ENCODE data around the gene VWF.

DNA sequence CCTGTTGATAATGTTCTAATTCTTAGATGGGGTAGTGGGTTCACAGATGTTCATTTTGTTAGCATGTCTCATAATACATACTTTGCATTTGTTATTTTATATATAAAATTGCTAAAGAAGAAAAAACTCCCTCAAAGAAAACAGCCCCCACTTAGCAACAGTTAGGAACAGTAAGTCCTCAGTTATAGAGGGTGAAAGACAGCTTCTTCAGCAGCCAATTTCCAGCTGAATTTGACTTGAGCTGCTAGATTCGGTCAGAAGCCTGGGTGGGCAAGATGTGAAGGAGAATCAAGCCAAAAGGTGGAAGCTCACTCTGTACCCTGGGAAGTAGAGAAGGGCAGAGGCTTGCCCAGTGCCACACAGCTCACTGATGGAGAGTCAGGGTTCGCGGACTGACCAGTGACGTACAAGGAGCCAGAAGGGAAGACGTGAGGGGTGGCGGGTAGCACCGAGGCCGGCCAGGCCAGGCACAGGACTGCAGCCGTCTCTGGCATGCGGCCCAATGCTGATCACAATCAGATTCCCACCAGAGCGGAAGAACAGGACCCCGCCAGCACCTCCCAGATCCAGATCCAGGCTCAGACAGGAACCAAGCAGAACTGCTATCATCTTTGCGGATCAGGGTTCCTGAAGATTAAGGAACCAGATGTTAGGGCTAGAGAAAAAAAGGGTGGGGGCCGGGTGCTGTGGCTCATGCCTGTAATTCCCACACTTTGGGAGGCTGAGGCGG lies 30.4 kb upstream of the VWF start:
- TF ChIP-seq, protein P1, sequence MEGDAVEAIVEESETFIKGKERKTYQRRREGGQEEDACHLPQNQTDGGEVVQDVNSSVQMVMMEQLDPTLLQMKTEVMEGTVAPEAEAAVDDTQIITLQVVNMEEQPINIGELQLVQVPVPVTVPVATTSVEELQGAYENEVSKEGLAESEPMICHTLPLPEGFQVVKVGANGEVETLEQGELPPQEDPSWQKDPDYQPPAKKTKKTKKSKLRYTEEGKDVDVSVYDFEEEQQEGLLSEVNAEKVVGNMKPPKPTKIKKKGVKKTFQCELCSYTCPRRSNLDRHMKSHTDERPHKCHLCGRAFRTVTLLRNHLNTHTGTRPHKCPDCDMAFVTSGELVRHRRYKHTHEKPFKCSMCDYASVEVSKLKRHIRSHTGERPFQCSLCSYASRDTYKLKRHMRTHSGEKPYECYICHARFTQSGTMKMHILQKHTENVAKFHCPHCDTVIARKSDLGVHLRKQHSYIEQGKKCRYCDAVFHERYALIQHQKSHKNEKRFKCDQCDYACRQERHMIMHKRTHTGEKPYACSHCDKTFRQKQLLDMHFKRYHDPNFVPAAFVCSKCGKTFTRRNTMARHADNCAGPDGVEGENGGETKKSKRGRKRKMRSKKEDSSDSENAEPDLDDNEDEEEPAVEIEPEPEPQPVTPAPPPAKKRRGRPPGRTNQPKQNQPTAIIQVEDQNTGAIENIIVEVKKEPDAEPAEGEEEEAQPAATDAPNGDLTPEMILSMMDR (conservative IDR thresholded peaks at IDR 0.05 in 1 of 2, IDR thresholded peaks at IDR 0.05 in 1 of 2; ENCODE audit: extremely low read depth in 1 of 2, insufficient read depth in 1 of 2, low read depth in 1 of 2, low read length in 2 of 2) = no peak
- TF ChIP-seq EZH2 (IDR thresholded peaks at IDR 0.05; ENCODE audit: borderline replicate concordance, low read length) = no peak
